HG03378 (cell line): ENCODE measurements around the gene GPR156.

Source experiments
- ATAC-seq: cut with Tn5 transposase; IDR thresholded peaks from one replicate; pipeline ENCODE4 v1.9.1; 2021; ENCODE audit warnings: mild to moderate bottlenecking, moderate library complexity; ENCODE audit not compliant: unreplicated experiment

The GPR156 gene

DNA sequence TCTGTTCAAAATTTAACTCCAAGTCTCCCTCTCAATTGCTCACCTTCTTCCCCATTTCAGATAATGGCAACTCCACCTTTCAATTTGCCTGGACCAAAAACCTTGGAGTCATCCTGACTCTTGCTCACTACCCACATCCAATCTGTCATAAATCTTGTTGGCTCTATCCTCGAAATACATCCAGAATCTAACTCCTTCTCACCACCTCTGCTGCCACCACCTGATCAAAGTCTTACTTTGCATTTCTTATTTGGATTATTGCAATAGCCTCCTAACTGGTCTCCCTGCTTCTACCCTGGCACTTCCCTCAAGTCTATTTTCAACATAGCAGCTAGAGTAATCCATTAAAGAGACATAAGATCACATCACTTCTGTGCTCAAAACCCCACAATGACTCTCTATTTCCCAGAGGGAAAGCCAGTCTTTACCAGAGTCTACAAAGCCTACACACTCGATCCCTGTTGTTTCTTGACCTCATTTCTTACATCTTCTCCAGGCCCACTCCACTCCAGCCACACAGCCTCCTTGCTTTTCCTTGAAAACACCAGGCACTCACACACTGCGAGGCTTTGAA, 86.6 kb downstream of the GPR156 start:
- ATAC-seq: no peak

DNA sequence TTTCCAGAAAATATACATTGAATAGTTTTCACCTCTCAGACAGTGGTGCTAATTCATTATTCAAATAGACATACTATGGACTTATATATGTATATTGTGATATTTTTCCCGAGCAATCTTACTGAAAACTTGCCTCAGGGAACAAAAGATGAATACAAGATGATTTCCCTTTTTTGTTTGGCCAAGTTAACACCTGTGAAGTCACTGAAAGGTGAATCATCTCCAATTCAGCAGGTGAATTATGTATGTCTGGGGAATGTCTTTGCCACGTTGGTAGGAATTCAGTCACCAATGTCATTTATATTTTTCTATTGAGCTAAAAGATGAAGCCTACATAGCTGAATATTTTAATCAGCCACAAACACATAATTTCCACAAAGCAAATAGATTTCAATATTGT, 88.2 kb downstream of the GPR156 start:
- no peak for ATAC-seq

DNA sequence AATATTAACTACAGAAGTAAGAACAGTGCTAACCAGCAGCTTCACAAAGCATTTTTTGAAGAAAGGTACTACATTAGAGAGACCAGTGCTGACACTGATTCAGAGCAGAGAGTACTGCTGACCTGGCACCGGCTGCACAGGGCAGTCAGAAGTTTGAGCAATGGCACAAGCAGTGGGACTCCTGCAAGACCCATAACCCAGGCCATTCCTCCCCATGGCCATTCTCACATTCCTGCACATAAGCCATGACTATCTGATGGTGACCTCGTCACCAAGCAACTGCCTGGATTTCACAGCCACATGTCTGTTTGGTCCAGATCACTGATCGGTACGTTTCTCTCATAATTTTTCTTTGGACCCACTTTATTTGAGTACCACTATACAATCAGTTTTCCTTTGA, 88.7 kb downstream of the GPR156 start:
- no peak for ATAC-seq

DNA sequence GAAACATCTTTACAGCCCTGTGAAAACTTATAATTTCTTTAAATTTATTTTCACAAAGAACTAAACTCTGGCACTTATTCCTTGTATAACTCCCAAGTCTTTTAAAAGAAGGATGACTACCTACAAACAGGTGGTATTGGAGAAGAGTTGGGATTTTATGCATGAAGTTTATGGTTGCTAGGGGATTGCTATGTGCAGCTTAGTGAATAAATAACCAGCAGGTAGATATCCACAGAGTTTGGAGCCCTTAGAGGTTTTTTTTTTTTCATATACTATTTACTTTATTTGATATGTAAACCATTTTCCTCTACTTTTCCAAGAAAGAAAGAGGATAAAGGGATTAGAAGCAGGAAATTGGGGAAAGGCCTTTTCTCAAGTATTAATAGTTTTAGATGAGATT, 91.5 kb downstream of the GPR156 start:
- ATAC-seq: no peak

DNA sequence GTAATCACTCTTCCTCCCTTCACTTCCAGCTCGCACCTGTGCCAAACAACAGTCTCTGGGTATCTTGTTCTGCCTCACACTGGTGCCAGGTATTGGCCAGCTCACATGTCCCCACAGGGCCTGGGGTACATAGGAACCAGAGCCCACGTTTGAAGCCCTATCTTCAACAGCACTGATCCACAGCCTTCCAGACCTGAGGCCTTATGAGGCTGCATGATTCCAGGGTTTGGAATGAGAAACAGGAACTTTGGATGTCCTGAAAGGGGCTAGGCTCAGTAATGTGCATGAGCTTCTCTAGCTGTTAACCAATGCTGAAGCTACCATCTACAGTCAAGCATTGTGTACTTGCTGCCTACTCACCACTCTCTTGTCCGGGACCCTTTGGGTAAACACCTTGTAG, 92.4 kb downstream of the GPR156 start:
- no peak for ATAC-seq

DNA sequence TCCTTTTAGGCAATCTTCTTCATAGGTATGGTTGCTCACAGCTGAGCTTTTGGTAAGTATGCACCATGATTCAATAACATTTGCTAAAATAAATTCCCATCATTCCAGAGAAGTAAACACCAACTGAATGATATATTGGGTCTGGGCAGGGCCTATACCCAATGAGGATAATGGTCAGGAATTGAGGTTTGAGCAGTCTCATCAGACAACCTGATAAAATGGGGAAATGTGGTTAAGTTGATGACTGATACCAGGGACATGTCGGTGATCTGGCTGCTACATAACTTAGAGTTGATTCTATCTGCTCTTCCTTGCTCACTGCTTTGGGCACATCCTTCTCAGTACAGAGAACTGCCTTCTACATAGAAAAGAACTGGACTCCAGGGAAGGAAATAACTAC, 92.9 kb downstream of the GPR156 start:
- no peak for ATAC-seq

DNA sequence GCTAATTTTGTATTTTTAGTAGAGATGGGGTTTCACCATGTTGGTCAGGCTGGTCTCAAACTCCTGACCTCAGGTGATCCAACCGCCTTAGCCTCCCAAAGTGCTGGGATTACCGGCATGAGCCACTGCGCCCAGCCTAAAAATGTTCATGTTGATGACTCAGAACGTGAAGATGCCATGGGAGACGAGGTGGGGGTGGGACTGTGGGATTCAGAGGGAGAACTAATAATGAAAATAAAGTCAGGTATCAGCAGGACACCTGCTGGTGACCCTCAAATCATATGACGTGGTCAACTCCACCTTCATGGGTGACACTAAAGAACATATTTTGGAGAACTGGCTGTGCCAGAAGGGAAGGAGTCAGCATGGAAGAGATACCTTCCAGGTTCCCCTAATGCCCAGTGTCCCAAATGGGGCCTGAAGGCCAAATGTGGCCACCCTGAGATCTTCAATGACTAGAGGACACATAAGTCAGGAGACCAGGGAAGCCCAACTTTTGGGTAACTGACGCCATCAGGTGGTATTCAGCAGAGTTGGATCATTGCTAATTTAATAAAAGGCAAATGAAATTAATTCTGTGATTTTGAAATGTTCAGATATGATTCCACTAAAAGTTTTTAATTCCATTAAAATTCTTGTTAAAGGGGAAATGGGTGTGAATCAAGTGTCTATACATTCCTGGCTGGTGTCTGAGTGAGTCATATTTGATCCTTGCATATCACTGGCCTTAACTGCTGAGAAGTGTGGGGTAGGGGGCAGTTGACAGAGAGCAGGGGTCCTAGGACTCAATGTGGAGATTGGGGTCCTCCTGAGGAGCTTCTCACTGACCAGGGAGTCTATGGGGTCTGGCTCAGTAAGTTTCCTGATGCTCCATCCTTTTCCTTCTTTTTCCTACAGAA, 102.2 kb downstream of the GPR156 start:
- ATAC-seq: no peak

DNA sequence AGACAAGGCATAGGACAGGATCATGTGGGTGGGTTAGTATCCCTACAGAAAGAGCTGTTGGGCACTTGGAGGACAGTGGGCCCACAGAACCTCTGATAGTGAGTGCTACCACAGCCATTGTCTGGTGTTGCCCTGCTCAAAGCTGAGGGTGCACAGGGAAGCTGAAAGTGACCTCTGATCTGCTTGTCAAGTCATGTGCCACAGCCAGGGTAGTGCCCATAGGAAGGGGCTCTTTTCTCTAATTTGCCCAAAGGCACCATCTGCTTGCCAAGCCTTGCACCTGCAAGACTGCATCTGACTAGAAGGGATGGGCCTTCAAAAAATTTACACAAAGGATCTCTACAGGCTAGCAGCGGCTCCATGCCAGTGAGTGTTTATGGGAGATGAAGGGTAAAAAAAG, 103.4 kb downstream of the GPR156 start:
- ATAC-seq: no peak

DNA sequence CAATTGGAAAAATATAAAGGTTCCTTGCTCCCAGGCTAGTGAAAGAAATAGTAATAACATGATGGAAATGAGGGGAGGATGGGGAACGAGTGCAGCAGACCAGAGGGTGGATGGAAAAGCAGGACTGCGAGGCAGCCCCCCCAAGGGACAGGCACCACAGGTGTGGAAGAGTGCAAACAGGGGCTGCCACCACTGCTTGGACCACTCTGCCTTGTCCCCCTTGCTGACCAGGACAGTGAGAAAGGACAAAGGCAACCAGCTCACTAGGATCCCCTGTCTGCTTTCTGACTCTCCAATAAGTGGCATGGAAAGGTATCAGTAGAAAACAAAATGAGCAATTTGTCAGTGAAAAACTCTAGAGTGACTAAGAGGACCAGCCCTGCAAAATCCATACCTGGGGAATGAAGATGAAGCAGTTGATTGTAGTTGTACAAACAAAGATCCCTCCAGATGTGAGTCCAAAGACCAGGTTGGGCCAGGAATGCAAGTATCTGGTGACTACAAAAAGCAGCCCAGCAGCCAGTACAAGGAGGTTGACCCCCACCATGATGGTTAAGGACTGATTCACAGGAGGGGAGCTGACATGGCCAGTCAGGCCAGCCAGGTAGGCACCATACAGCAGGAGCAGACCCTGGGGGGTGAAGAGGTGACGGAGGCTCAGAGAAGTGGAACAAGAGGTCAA, 104.2 kb downstream of the GPR156 start:
- no peak for ATAC-seq

DNA sequence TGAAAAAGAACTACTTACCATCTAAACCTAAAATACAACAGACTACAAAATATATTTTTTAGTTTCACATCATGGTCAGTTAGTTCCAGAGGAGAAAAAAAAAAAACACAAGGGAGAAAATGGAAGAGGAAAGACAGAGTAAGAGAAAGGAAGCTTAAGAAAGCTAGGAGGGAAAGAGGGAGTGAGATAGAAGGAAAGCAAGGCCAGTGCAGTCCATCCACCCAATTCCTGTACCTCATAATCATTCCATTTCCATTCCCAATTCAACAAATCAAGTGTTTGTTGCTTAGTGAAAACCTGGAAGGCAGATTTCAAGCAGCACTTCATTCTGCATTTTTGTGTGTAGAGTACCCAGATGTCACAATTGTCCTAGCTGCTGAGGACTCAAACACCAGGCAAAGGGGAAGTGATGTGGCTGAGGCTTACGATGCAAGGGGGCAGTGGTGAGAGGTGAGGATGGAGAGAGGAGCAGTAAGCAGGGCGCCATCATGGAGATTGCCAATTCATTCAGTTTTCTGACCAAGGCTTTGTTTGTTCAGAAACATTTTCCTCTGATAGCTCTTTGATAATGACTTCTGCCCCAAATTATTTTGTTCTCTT, 107.2 kb downstream of the GPR156 start:
- no peak for ATAC-seq

DNA sequence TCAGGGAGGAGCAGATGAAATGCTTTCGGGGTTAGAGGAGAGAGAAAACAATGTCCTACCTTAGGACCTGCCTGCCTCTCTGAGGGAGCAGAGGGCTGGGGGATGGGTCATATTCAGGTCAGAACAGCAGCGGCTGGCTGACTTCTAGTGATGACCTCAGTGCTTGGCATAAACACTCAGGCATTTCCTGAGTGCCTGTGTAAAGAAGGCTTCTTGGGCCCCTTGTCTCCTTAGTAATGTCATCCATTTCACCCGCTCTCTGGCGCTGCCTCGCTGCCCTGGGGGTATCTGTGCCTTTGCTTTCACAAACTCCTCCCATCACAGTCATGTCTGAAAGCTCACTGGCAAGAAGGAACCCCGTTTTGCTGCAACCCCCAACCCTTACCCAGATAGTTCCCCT, 107.9 kb downstream of the GPR156 start:
- ATAC-seq: no peak

DNA sequence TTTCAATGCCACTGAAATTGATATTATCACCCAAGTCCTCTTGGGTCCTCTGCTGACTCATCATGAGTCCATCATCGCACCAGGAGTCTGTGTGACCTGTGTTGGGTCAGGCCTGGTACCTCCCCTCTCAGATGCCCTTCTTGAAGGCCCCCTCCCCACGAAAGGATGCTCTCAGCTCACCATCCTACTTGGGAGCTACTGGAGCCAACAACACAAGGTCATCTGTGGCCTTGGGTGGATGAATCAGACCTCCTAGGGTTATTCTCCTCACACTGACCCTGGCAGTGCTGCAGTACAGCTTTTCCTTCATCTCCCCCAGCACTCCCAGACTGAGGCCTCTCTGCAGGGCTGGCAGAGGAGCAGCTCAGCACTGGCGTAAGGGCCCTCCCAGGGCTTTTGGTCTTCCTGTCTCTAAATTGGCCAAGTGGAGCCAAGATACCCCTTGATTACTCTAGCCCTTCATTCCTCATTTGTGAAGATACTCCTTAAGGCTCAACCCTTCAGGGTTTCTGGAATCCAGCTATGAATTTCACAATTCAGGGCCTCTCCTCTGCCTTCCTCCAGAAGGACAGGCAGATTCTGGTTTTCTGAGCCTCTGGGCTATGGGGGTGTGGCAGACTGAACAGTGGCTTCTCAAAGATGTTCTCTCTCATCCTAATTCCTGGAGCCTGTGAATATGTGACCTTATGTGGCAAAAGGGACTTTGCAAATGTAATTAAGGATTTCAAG, 110.0 kb downstream of the GPR156 start:
- ATAC-seq: no peak

DNA sequence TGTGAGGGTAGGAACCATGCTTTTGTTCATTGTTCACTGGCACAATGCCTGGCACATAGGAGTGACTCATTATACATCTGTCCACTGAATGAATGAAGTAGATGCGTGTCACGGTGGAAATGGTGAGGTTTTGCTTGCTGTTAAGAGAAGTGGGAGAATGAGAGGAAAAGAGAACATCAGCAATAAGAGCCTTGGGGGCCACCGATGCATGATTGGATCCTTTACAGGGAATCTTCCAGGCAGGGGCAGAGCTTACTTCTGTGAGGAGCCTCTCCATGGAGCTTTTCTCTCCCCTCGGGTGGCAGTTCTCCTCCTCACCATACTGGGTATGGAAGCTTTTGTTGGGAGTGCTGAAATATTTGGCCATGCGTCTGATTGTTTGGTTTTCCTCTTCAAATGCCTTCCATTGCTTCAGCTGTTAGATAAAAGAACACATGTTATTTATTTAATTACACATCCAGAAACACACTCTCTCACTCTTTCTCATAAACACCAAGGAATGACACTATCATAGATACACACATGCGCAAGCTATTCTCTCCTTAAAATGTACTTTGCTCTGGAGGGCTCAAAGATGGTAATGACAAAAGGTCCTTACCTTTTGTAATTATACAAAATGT, 111.9 kb downstream of the GPR156 start:
- ATAC-seq: no peak

DNA sequence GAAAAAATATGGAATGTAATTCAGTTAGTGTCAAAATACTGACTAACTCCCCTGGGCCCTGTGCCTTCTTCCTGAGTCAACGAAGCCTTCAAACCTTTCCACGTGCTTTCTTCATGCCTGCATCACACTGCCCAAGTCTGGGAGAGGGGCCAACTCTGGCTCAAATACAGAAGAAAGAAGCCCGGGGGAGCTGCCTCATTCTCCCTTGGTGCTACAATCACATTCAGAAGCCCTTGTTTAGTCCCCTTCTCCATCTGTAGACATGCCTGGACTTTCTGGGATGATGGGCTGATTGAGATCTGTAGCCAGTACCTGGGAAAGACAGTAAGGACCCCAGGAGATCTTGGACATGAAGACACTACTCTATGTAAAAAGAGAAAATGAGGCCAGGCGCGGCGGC, 113.0 kb downstream of the GPR156 start:
- no peak for ATAC-seq

DNA sequence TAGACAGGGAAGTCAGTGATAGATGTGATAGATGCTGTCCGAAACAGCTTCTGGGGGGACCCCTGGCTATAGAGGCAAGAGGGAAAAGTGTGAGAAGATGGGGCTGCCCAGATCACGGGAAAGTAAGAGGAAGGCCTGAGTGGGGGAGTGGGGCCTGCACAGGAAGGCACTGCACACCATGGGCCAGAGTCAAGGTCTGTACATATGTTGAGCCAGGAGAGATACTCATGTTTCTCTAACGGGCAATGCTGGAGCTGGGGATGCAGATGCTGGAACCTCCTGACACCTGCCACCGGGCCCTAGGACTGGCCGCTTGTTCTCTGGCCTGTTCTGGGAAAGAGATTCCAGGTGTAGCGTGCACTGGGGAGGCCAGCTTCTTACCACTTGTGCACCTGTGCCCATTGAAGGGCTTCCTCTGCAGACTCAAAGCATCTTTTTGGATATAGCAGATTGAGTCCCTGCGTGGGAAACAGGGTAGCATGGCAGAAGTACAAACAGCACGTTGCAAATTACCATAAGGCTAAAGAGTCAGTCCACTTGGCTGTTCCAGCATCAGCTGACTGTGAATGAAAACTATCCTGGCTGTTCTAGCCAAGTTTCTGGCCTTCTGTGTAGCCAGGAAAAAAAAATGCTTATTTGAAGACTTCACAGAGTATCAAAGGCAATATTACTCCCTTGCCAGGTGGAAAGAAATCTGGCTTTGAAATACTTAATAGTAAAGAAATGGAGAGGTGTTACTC, 113.7 kb downstream of the GPR156 start:
- no peak for ATAC-seq

DNA sequence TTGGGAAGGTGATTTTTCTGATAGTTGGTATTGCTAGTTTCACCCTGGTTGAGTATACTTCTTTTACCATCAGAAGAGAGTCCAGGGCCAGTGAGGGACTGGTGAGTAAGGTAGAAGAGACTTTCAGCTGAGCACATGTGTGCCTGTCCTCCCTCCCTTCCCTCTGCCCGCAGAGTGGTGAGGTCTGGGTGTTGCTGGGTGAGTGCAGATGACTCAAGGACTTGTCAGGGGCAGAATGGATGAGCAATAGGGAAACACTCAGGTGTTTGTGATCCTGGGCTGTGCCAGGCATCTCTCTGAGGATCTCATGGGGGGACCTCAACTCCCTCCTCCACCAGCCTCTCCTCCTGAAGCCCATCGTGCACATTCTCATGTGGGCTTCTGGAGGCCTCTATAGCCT, 114.8 kb downstream of the GPR156 start:
- ATAC-seq: no peak

DNA sequence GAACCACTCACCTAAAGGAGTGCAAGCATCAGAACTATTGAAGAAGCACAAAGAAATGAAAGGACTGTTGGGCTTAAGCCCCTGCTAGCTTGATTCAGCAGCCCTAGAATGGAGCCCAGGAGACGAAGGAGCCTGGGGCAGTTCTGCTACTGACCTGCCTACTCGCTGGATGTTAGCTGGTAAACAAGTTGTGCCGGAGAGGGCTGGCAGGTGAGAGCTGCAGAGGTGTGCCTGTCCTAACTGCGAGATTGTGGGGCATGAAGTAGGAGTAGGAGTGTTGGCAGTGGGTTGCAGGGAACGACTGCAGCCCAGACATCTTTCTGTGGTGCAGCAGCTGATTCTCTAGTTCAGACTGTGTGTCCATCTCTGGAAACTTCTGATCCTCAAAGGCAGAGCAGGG, 115.6 kb downstream of the GPR156 start:
- ATAC-seq: no peak

DNA sequence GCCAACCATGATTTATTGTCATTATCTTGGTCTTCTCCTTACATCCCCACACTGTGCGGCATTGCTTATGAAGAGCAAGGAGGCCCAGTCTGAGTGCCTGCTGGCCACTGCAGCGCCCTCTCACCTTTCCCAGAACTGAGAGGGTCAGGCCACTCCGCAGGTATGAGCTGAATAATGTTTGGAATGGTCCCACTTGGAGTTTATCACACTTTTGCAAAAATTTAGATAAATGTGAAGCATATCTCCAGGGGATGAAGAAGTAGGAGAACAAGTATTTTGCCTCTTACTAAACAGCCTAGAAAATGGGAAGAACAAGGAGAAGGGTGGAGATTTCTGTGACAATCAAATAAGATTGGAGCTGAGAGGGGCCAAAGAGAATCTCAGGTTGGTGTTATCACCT, 116.4 kb downstream of the GPR156 start:
- ATAC-seq: no peak

DNA sequence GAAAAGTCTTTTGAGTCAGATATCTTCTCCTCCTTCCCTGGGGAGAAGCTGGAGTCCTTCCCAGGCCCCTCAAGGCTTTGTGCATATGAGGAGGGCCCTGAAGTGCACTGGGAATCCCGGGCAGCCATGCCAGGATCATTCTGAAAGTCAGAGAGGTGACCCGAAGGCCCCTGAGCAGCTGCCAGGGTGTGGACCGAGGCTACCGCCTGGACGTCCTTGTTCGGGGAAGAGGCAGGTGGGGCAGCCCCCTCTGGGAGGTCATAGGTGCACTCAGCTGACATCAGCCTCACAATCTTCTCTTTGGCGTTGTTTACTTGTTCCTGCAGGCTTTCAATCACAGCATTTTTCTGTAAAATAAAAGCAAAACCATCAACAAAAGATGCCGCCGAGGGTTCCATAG, 117.0 kb downstream of the GPR156 start:
- no peak for ATAC-seq

DNA sequence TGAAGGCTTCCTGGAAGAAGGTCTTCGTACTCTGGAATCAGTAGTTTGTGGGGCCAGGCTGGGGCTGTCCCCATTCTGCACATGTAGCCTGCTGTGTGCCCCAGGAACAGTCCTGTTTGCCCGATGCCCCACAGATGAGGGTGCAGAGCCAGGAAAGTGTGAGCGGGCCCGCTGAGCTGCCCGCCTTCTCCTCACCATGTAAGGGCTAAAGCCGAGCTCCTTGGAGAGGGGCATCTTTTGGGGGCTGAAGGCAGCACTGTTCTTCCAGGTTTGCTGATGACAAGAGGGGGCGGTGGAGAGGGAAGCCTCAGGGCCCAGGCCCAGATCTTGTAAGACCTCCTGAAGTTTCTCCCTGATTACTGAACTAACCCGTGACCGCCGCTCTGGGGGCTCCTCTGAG, 117.5 kb downstream of the GPR156 start:
- ATAC-seq: no peak
